Measurements from ENCODE around the gene PRMT7.
A peak's percentile ranks its signal among the peaks of the same experiment; 100 is the strongest.

The PRMT7 gene

GRCh38 chr16:68400083-68400923 lies 89.5 kb downstream of the PRMT7 start:
- DNase-seq = no peak

- DNase-seq = no peak
Measured at GRCh38 chr16:68400924-68401460, 90.2 kb downstream of the PRMT7 start.

GRCh38 chr16:68401871-68402747 lies 91.3 kb downstream of the PRMT7 start:
- DNase-seq = peak; percentile 60 to 85

- no peak for DNase-seq
Measured at GRCh38 chr16:68402748-68403040, 91.9 kb downstream of the PRMT7 start.

GRCh38 chr16:68403177-68403576 lies 92.4 kb downstream of the PRMT7 start:
- no peak for DNase-seq

- DNase-seq = no peak
Measured at GRCh38 chr16:68403704-68404103, 92.9 kb downstream of the PRMT7 start.

- no peak for DNase-seq
Measured at GRCh38 chr16:68404736-68405345, 94.0 kb downstream of the PRMT7 start.

- DNase-seq = no peak
Measured at GRCh38 chr16:68406458-68407152, 95.8 kb downstream of the PRMT7 start.
